ENCODE measurements around the gene CFAP65.

CFAP65 gene

DNA sequence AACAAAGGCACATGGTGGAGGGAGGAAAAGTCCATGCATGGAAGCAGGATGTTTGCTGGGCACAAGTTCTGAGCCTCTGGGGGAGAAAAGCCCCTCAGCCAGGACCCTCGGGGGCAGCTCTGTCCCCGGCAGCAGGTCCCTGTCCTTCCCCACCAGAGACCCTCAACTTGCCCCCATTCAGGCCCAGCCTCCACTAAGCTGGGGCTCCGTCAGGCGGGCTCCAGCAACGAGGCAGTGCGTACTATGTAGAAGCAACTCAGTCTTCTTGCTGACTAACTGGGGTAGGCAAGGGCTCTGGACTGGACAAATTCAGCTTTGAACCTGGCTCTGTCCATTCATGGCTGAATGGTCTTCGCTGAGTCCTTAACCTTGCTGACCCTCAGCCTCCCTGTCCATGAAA lies 23.0 kb downstream of the CFAP65 start:
- no peak for FAIRE-seq
- DNase-seq (ENCODE audit: insufficient read length, low spot score): no peak

DNA sequence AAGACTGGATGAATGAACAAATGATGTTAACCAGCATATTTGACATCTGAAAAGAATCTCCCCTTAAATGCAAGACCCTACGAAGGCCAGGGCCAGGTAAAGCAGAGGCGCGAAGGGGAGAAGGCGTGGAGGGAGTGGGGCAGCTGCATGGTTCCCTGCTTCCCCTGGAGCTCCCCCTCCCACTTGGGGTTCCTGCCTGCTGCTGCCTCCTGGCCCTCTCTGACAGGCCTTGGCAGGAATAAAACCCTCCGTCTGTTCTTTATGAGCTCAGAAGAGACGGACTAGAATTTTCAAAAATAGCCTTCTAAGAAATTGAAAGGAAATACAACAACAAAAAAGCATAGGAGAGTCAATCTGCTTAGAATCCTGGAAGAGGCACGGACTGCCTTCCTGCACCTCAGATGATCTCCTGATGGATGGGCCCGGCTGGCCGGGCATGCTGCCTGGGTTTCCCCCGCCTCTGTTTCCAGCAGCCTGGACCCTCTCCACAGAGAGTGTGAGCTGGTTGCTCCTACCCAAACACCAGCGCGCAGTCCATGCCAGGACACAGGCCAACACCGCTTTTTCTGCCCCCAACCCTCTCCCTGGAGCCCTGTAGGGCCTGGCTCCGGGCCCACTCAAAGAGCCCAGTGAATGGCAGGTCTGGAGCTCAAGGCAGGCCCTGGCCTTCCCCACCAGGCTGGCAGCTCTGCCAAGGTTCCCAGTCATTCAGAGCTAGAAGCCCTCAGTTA lies 23.9 kb downstream of the CFAP65 start:
- FAIRE-seq (no peak), DNase-seq (ENCODE audit: insufficient read length, low spot score) (no peak)

DNA sequence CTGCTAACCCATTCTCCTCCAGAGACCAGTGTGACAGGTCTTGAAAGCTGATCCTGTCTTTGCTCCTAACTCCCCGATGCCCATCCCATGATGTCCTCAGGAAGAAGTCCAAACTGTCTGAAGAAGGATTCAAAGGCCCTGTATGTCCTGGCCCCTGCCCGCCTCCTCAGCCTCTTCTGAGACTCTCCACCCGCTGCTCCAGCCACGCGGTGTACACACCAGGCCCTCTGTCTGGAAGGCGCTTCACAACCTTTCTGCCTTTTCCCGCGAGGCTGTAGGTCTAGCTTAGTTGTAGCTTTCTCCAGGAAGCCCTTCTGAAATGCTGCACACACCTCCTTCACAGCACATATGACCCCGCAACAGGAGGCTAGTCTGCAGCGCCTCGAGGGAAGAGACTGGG lies 24.6 kb downstream of the CFAP65 start:
- no peak for FAIRE-seq

DNA sequence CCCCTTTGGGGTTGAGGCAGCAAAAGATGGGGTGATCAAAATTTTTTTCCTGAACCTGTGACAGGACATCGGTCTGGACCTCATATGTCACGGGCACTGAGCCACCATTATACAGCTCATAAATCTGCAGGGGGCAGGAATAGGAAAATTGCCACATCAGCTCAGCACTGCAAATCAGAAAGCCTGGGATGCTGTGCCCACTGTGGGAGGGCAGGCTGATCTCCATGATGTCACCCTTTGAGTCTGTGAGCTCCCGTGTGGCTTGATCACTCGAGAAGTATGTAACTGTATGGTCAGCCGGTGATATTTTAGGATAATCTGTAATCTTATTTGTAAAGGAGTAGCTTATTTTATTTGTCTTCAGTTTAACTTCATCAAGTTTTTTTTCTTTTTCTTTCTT lies 30.4 kb downstream of the CFAP65 start:
- DNase-seq (ENCODE audit: insufficient read length, low spot score) (no peak), FAIRE-seq (no peak)

More for the DNA sequence above, 24.6 kb downstream of the CFAP65 start:
- DNase-seq (ENCODE audit: insufficient read length, low spot score): no peak

DNA sequence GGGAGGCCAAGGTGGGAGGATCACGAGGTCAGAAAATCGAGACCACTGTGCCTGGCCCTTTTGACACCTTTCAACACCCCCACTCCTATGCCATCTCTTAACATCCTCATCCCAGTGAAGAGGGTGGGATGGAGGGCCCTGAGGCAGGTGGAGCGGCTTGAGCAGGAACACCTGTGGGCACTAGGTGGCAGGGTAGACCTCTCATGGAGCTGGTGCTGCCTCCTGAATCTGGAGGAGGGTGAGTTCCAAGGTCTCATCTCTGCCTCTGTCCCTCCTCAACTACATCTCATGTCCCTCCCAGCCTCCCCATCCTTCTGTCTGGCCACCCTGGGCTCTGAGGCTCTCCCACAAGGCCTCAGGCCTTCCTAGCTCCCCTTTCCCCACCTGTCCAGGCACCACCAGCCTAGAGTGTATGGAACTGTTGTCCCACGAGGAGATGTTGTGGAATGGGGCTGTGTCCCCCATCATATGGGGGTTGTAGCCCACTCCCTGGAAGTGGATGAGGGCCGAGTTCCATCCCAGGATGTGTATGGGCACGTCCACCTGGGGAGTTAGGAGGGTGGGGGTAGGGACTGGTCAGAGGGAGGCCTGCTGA lies 31.1 kb downstream of the CFAP65 start:
- FAIRE-seq: no peak
- DNase-seq (ENCODE audit: insufficient read length, low spot score): peak; percentile 53

DNA sequence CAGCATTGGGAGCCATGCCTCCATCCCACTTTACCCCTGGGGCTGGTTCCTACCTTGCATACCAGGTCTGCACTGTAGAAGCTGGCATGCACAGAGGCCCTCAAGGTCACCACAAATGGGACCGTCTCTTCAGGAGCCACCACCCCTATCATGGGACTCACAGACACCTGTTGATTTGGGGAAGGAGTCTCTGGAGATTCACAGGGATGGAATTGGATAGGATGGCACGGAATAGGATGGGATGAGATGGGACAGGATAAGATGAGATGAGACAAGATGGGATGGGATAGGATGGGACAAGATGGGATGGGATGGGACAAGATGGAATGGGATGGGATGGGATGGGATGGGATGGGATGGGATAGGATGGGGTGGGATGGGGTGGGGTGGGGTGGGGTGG lies 32.0 kb downstream of the CFAP65 start:
- no peak for DNase-seq (ENCODE audit: insufficient read length, low spot score)
- FAIRE-seq: no peak

DNA sequence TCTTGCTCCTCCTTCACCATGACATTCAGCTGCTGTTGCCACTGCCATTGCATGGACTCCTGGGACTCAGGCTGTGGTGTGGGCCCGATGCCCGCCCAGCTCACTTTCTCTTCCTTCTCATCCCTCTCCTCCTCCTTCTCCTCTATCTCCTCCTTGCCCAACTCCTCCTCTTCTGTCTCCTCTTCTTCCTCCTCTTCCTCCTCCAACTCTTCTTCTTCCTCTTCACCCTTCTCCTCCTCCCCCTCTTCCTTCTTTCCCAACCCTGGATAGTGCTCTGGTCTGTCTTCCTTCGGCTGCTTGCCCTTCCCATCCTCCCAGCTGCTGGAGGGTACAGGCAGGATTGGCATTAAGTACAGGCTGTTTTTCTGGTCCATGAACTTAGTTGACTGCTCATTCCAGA lies 37.3 kb downstream of the CFAP65 start:
- no peak for FAIRE-seq
- no peak for DNase-seq (ENCODE audit: insufficient read length, low spot score)

DNA sequence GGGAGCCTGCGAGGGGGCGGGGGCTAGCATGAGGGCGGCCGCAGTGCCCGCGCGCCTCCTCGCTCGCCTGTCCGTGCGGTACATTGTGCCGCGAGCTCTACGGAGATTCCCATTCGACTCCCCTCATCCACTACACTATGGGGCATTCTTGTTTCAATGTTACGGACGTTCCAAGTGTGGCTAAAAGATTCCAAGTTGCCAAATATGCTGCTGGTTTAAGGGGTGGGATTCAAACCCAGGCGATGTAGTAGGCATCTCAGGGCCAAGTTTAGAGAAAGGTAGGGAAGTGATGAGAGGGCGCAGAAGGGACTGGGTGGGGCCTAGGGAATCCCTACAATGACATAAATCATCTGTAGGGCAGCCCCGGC lies 38.1 kb downstream of the CFAP65 start:
- DNase-seq (ENCODE audit: insufficient read length, low spot score) (no peak), FAIRE-seq (no peak)

DNA sequence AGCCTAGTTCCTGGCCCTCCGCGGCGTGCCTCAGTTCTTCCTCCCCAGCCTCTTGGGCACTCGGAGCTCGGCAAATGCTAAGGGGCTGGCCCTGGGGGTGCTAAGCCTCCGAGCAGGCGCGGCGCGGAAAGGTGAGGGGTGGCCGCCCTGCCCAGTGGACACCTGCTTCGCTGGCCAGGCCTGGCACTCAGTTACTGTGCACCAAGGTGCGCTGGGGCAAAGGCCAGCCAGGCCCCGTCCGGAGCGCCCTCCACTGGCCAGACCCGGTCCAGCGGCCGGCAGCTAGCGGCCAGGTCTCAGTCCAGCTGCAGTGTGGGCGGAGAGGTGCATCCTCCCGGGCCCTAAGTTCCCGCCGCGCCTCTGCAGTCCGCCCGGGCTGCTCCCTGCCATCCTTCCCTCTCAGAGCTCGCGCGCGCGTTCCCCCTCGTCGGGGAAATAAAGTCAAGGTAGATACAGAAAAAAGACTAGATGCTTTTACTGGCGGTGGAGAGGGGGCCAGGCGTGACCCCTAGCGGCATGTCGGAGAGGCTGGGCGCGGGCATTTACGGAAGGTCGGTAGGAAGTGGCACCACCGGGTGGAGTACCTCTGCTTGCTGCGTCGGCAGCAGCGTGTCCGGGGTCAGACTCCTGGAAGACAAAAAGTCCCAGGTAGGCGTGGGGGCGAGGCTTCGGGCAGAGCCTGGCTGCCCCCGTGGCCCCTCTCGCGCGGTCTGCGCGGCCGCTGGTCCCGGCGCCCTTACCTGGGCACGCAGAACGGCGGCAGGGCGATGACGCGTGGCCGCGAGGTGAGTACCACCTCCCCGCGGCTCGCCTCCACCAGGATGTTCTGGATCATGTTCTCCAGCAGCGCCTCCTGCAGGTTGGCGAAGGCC lies 38.7 kb downstream of the CFAP65 start:
- no peak for DNase-seq (ENCODE audit: insufficient read length, low spot score)
- no peak for FAIRE-seq

DNA sequence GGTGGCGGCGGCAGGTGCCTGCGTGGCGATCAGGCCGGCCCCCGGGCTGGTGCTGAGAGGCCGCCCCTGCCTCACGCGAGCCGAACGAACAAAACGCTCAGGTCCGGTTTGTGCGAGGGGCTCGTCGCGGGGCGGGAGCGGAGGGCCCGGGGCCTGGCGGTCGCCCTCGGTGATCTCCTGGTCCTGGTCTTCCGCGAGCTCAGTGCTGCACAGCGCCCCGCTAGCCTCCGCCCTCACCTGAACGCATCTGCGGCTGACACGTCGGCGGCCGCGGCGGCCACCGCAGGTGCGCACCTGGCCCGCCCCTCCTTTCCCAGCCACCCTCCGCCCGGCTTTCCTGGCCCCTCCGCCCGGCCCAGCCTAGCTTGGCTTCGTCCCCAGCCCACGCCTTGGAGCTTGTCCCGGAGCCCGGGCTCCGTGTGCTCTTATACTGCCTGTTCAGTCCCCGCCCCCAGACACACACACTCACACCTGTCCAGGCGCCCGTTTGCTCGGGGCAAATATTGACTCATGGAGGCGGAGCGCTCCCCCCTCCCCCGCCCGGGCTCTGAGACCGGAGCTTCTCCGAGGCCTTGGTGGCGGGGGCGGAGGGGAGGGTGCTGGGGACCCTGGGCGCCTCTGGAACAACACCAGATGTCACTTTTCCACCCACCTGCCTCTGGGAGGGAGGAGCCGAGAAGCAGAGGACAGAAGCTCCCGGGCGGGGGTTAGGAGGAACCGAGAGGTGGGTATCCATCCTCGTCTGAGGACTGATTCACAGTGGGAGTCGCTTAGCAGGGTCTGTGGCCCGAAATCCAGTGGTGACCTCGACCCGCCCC lies 39.5 kb downstream of the CFAP65 start:
- no peak for FAIRE-seq

DNA sequence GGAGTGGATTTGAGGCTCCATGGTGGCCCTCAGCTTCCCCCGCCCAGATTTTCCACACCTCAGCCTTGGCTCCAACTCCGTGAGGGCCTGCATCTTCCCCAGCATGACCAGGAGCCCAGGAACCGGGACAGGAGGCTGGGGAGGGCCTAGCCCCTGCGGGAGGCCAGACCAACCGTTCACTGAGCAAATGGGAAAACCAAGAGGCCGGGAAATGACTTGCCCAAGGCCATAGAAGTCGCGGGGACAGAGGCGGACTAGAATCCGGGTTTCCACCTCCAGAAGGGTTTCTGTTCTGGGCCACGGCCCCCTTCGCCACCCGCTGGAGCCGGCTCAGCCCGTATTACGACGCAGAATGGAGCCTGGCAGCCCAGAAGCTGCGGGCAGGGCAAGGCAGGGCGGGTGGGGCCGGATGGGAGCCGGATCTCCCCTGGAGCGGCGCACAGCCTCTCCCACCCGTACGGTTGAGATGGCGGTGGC lies 40.2 kb downstream of the CFAP65 start:
- FAIRE-seq (no peak), DNase-seq (ENCODE audit: insufficient read length, low spot score) (no peak)

More for the DNA sequence above, 39.5 kb downstream of the CFAP65 start:
- no peak for DNase-seq (ENCODE audit: insufficient read length, low spot score)

DNA sequence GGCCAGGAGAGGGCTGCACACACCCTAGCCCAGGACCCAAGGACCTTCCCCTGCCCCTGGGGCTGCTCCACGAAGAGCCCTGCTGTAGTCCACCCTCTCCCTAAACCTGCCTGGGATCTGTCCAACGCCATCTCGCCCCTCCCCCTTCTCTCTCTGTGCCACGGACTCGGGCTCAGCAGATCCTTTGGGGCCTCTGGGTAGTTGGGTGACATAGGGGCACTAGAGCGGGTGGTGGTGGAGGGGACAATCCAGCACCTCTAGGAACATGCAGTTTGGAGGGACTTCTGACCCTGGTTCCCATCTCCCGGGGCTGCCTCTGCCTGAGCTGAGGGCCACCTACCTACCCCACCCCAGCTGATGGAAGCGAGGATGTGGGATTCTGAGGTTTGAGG lies 40.8 kb downstream of the CFAP65 start:
- FAIRE-seq (no peak), DNase-seq (ENCODE audit: insufficient read length, low spot score) (no peak)

DNA sequence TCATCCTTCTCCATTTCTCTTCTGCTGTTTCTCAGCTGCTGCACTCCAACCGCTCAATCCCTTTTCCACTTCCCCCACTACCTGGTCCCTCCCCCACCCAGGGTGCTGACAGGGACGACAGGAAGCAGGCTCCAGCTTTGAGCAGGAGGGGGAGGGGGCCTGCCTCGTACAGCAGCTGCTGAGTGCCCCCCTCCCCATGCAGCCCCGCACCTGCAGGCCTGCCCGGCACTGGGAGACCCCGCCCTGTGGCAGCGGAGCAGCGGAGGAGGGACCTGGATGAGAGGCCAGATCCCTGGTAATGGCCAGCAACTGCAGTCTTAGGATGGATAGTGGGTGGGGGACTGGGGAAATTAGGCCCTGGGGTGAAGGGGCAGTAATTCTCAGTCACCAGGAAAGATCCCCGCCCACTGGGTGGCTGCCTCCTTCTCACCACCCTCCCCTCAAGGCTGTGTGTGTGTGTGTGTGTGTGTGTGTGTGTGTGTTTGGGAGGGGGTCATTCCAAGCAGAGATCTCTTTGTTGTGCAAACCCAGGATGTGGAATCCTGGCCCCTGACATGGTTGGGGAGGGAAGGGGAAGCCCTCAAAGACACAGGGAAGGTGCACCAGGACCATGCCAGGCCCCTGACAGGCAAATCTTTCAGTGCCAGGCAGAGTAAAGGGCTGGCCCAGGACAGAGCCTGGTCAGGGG lies 41.3 kb downstream of the CFAP65 start:
- FAIRE-seq (no peak), DNase-seq (ENCODE audit: insufficient read length, low spot score) (no peak)

DNA sequence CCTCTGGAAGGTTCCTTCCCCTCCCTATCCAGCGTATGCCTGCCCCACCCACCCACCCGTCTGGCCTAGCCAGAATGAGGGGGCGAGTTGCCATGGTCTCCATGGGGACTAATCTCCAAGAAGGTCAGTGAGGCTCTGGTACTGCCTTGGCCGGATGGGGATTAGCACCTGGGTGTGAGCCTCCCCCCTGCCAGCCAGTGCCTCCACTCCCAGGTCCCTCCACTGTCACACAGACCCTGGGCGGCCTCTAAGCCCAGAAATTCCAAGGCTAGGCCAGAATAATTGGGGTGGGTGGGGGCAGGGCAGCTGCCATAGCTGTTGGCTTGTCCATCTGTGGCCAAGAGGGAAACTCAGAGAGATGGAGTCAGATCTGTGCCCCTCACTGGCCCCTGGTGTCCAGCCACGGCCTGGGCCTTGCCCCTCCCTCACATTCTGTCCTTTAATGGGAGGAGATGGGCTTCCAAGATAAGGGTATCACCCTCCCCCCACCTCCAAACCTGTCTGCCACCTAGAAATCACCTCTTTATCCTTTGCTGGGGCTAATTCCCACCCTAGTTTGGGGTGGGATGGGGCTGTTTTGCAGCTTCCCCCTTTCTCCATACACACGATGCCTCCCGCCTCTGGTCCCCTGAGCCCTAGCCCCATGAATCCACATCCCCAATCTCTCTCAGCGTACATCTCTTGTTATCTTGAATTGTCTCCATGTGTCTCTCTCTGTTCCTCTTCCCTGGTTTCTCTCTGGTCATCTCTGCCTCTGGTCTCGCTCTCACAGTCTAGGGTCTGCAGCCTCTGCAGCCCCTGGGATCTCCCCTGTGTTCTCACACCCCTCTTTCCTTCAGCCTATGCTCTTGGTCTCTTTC lies 42.1 kb downstream of the CFAP65 start:
- no peak for DNase-seq (ENCODE audit: insufficient read length, low spot score)
- no peak for FAIRE-seq

DNA sequence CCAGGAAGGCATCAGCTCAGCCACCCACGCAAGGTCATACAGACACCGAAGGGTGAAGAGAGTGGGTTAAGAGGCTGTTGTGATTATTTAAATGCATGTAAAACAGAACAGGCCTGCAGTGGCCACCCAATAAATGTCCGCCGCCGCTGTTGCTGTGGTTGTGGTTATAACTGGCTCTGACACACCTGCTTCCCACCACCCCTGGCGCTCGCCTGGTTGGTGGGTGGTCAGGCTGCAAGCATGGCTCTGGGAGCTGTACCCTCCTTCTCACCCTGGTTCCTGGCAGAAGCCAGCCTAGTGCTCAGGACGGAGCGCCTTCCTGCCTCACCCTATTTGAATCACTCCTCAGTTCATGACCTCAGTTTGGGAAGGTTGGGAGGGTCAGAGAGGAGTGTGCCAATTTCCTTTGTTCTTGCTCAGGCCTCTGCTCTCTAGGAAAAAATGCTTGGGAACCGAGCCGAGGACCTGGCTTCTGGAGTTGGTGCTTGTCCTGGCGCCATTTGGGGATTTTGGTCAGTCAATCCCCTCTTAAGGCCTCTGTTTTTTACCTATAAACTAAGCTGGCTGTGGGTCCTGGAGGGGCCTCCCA lies 42.8 kb downstream of the CFAP65 start:
- no peak for FAIRE-seq
- no peak for DNase-seq (ENCODE audit: insufficient read length, low spot score)

DNA sequence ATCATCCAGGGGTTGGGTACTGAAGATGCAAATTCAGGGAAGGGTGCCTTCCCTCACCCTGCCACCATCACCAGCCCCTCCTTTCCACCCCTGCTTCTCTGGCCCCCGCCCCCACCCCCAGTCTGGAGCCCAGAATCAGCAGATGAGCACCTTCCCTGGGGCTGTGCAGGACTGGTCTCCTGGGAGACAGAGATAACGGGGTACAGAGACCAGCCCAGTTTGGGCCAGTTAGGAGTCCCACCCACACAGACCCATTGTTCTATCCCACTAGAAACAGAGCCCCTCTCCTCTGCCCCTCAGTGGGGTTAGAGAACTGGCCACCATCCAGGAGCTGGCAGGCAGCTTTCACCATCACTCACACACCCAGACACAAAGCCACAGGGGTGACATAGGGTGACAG lies 43.6 kb downstream of the CFAP65 start:
- FAIRE-seq: no peak
- no peak for DNase-seq (ENCODE audit: insufficient read length, low spot score)

DNA sequence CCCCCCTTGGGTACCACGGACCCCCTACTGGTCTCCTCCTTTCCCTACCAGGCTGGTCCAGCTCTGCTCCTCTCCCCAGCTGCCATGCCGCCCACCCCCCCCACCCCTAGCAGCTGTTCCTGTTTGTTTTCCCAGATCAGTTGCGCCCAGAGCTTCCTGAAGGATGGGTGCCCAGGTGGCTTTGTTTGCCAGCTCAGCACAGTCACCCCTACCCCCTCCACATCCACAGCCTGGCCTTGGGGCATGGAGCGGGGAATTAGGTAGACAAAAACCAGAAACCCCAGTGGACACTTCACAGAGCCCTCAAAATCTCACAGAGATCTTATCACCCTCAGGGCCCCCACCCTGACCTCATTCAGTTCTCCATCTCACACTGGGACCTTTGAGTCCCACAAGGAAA lies 44.4 kb downstream of the CFAP65 start:
- no peak for FAIRE-seq
- DNase-seq (ENCODE audit: insufficient read length, low spot score): no peak

DNA sequence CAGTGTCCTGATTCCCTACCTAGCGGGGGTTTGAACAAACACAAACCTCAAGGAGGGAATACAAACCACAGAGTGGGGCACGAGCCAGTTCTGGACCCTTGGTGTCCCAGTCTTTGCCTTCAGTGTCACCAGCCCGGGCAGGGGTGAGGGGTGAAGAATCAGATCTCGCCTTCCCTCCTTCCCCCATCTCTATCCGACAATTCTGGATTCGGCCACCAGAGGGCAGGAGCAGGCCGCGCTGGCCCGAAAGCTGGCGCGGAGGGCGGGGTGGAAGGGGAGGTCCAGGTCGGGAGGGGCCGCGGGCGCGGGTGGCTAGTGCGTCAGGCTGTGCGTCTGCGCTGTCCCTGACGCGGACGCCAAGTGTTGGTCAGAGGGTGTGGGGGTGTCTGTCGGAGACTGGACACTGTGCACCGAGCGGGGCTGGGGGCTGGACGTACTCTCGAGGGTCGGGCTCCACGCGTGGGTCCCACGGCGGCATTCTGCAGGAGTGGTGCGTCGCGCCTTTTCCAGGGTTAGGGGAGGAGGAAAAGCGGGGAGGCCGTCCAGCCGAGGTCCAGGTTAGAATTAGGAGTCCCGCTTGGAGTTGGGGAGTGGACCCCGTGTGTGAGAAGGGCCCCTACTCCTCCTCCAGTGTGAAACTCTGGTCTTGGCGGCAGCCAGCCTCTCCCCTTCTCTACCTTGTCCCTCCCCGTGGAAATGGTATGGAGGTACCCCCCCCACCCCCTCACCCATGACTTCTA lies 45.2 kb downstream of the CFAP65 start:
- peak; percentile 42 for FAIRE-seq
- peak; percentile 91 for DNase-seq (ENCODE audit: insufficient read length, low spot score)

Data from GM19239 (cell line).